CD4-positive, alpha-beta memory T cell (primary cell): ENCODE results near the gene HELZ. TPM values are rescaled to one million over a fixed set of nuclear protein-coding genes. Genes with fewer than 3 reads are reported as not detected.

Experiments used
- CTCF ChIA-PET: fragments of 350-600 bp; sonication (Branson Sonifier 250); formaldehyde crosslinking; loops from one replicate; lab custom pipeline; 2021; ENCODE audit warnings: inconsistent platforms; ENCODE audit not compliant: partially characterized antibody; lab: Charles Lee
- POLR2A ChIA-PET: fragments of 350-600 bp; sonication (Branson Sonifier 250); formaldehyde crosslinking; loops from one replicate; lab custom pipeline; 2021; ENCODE audit not compliant: partially characterized antibody; lab: Charles Lee
- DNase-seq, 5 donors: peaks; one replicate each; pipeline versions ENCODE4 v3.0.0 to v3.0.0-alpha.2; 2020 to 2022; ENCODE audit warnings: mixed read lengths in 1 of 5
- H3K27ac ChIP-seq: one replicate; pipeline ENCODE4 v1.7.0; 2013; ENCODE audit warnings: low read depth, low read length
- H3K27me3 ChIP-seq: 2 replicates; pipeline ENCODE4 v1.7.0; 2013; ENCODE audit warnings: mild to moderate bottlenecking, low read length, moderate library complexity; ENCODE audit not compliant: insufficient read depth
- H3K36me3 ChIP-seq: 2 replicates; pipeline ENCODE4 v1.7.0; 2013; ENCODE audit warnings: mild to moderate bottlenecking, low read length, moderate library complexity; ENCODE audit not compliant: insufficient read depth
- H3K4me1 ChIP-seq: 2 replicates; pipeline ENCODE4 v1.7.0; 2013; ENCODE audit warnings: mild to moderate bottlenecking, low read length, moderate library complexity; ENCODE audit not compliant: insufficient read depth
- H3K4me3 ChIP-seq, 2 donors: one replicate each; pipeline ENCODE4 v1.7.0; 2013; ENCODE audit warnings: low read length in 2 of 2, mild to moderate bottlenecking in 1 of 2
- H3K9me3 ChIP-seq, 2 donors: one replicate each; pipeline ENCODE4 v1.7.0; 2013; ENCODE audit warnings: low read length in 2 of 2, control low read depth in 1 of 2; ENCODE audit not compliant: control insufficient read depth in 1 of 2
- H3K27ac Mint-ChIP-seq, 7 donors: one replicate each; pipeline ENCODE4 v1.8.0; 2020 to 2021; ENCODE audit warnings: mixed read lengths in 7 of 7, mild to moderate bottlenecking in 6 of 7, inconsistent platforms in 3 of 7, moderate library complexity in 3 of 7
- H3K27me3 Mint-ChIP-seq, 2 donors: one replicate each; pipeline ENCODE4 v1.8.0; 2020 to 2021; ENCODE audit warnings: mixed read lengths in 2 of 2
- H3K36me3 Mint-ChIP-seq, 2 donors: one replicate each; pipeline ENCODE4 v1.8.0; 2020 to 2021; ENCODE audit warnings: mixed read lengths in 2 of 2, inconsistent platforms in 1 of 2, mild to moderate bottlenecking in 1 of 2
- H3K4me1 Mint-ChIP-seq, 4 donors: one replicate each; pipeline ENCODE4 v1.8.0; 2020 to 2021; ENCODE audit warnings: mixed read lengths in 4 of 4, mild to moderate bottlenecking in 1 of 4
- H3K4me3 Mint-ChIP-seq, 8 donors: one replicate each; pipeline ENCODE4 v1.8.0; 2020 to 2021; ENCODE audit warnings: mixed read lengths in 8 of 8, mild to moderate bottlenecking in 7 of 8, moderate library complexity in 6 of 8, inconsistent platforms in 3 of 8
- H3K9me3 Mint-ChIP-seq, 8 donors: one replicate each; pipeline ENCODE4 v1.8.0; 2020 to 2021; ENCODE audit warnings: mixed read lengths in 8 of 8, mild to moderate bottlenecking in 5 of 8, inconsistent platforms in 3 of 8, moderate library complexity in 1 of 8
- intact Hi-C: fragments of 100-400 bp; cut with micrococcal nuclease; formaldehyde crosslinking; loops from one replicate; pipeline ENCODE4 v1.15.1; 2023
- polyA plus RNA-seq, 2 donors: library from polyadenylated mRNA; unstranded; fragments of 300-500 nt; fragmentation: Illumina TruSeq; gene quantifications; one replicate each; pipeline ENCODE4 v1.2.3, GENCODE V29; 2021
- total RNA-seq, 2 experiments: library from RNA; stranded (reverse); gene quantifications; one replicate each; pipeline ENCODE4 v1.2.3, GENCODE V29; 2021

The HELZ gene
- total and polyA plus RNA-seq, 4 experiments from 2014 or later, result 32.0 to 104 (median 86.4) TPM

DNA sequence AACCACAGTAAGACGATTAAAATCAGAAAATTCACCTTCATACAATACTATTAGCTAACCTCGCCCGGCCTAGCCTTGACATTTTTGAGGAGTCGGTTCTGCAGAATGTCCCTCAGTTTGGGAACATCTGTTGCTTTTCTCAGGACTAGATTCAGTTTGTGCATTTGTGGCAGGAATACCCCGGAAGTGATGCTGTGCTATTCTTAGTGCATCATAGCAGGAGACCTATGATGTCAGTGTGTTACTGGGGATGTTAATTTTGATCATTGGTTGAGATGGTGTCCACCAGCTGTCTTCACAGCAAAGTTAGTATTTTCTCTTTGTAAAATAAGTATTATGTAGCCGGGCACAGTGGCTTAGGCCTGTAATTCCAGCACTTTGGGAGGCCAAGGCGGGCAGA, 21.5 kb upstream of the HELZ start:
- H3K27ac ChIP-seq, result no peak overlapping the region
- H3K36me3 Mint-ChIP-seq, result no peaks in the 10 kb centered on the region
- no peak overlapping the region for H3K27ac Mint-ChIP-seq
- H3K4me1 ChIP-seq, result no peaks in the 10 kb centered on the region
- no peaks in the 10 kb centered on the region for H3K36me3 ChIP-seq
- peaks cover 0 to 2% (median 0%) of the 10 kb centered on the region in 8 donors for H3K9me3 Mint-ChIP-seq
- H3K9me3 ChIP-seq, result no peaks in the 10 kb centered on the region
- no peak overlapping the region for H3K4me3 Mint-ChIP-seq
- no peaks in the 10 kb centered on the region for H3K27me3 Mint-ChIP-seq
- H3K4me3 ChIP-seq, result no peak overlapping the region
- intact Hi-C loops, result no loop called here
- CTCF ChIA-PET, result interaction anchor here (1.5 kb wide), 1 partner anchor 26 kb away, joined by 3 read pairs; no protein-coding TSS in a partner anchor
- no peaks in the 10 kb centered on the region for H3K27me3 ChIP-seq
- no peak for DNase-seq
- POLR2A ChIA-PET, result no interaction called here
- H3K4me1 Mint-ChIP-seq, result peaks cover 0 to 5% (median 2%) of the 10 kb centered on the region in 4 donors

DNA sequence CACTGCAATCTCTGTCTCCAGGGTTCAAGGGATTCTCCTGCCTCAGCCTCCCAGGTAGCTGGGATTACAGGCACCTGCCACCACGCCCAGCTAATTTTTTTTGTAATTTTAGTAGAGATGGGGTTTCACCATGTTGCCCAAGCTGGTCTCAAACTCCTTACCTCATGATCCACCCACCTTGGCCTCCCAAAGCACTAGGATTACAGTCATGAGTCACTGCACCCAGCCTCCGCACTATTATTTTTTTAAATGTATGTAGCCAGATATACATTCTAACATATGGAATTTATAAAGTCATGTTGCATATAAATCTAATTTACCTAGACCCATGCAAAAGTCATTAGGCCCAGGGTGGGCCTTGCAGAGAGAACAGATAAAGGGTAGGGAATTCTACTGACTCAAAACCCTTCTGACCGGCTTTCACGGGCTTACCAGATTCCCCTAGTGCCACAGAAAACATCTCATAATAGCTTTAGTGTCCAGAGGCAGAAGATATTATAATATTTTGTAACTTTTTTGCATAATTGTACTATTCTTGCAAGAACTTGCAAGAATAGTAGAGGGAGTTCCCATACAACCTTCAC, 20.5 kb upstream of the HELZ start:
- Histone ChIP-seq H3K27ac (no peak overlapping the region), H3K4me3 (no peak overlapping the region), H3K27me3 (no peaks in the 10 kb centered on the region), H3K4me1 (no peaks in the 10 kb centered on the region), H3K9me3 (no peaks in the 10 kb centered on the region), H3K36me3 (no peaks in the 10 kb centered on the region)
- ChIA-PET POLR2A (no interaction called here), CTCF (interaction anchor here (1.5 kb wide), 1 partner anchor 27 kb away, joined by 3 read pairs; no protein-coding TSS in a partner anchor)
- no peaks in the 10 kb centered on the region for H3K36me3 Mint-ChIP-seq
- H3K4me3 Mint-ChIP-seq, result no peak overlapping the region
- H3K9me3 Mint-ChIP-seq, result peaks cover 0 to 1% (median 0%) of the 10 kb centered on the region in 8 donors
- DNase-seq, result no peak
- H3K4me1 Mint-ChIP-seq, result peaks cover 0 to 5% (median 2%) of the 10 kb centered on the region in 4 donors
- no peak overlapping the region for H3K27ac Mint-ChIP-seq
- H3K27me3 Mint-ChIP-seq, result no peaks in the 10 kb centered on the region
- intact Hi-C loops, result no loop called here

DNA sequence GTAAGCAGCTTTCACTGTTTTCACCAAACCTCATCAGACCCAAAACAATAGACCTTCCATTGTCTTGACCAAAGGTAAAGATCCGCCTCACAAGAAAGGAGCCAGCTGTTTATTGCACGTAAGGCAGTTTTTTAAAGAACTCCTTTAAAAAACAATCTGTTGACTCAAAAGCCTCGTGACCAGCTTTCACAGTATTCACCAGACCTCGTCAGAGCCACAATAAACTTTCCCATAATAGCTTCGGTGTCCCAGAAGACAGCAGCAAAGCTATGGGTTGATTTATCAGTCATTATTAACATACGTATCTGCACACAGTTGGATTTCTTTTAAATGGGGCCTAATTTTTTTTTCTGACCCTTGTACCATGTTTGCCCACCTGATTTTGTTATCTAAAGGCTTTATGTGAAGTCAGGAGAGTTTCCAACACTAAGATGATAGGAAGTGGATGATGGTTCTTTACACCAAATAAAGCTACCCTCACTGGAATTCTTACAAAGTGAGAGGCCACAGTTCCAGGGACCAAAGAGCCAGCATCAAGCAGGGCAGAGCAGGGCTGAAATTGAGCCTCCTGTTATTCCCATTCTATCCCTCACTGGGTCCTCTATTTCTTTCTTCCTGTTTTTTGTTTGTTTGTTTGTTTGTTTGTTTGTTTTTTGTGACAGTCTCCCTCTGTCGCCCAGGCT, 17.6 kb upstream of the HELZ start:
- H3K27me3 ChIP-seq, result no peaks in the 10 kb centered on the region
- CTCF ChIA-PET, result interaction anchor here (0.6 to 1.2 kb wide), 4 partner anchors 9 to 31 kb away, joined by 3 to 5 read pairs (median 3); partner anchors contain the start of gene HELZ
- H3K4me3 ChIP-seq, result no peak overlapping the region
- POLR2A ChIA-PET, result interaction anchor here (1.2 to 2.3 kb wide), 2 partner anchors 15 to 18 kb away, joined by 3 to 10 read pairs; partner anchors contain the start of gene HELZ
- peak overlapping the region in 1 of 7 donors; percentile 35 for H3K27ac Mint-ChIP-seq
- no peak overlapping the region for H3K27ac ChIP-seq
- intact Hi-C loops, result no loop called here
- no peak overlapping the region for H3K4me3 Mint-ChIP-seq
- no peaks in the 10 kb centered on the region for H3K9me3 ChIP-seq
- H3K4me1 ChIP-seq, result peaks cover 23% of the 10 kb centered on the region
- no peaks in the 10 kb centered on the region for H3K27me3 Mint-ChIP-seq
- peaks cover 16 to 23% (median 20%) of the 10 kb centered on the region in 4 donors for H3K4me1 Mint-ChIP-seq
- H3K36me3 ChIP-seq, result no peaks in the 10 kb centered on the region
- H3K9me3 Mint-ChIP-seq, result no peaks in the 10 kb centered on the region
- H3K36me3 Mint-ChIP-seq, result no peaks in the 10 kb centered on the region
- DNase-seq, result no peak

DNA sequence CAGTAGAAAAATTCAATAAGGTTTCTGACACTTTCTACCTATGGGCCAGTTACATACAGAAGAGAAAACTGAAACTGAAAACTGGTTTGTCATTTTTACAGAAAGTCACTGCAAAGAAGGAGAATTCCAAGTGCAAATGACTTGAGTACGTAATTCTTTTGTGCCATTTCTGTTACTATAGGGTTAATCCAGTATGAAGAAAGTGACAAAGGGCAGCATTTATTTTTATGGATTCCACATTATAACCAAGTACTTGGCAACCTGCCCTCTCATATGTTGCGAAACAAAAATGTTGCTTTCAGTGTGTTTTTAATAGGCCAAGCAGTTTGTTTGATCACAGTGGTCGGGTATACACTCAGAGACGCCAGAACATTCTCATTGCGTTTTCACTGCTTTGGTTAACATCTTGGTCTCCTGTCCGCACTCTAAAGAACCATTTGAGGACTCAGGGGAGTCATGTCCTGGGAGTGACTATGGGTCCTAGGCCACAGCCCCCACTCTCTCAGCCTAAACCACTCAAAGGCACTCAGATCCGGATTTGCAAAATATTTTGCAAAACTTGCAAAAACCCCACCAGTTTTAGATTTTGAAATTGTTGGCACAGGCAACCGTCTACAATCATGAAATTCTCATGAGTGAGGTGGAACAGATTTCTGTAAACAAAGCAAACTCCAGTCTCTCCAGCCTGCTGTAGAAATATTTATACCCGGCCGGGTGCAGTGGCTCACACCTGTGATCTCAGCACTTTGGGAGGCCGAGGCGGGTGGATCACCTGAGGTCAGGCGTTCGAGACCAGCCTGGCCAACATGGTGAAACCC, 15.4 kb upstream of the HELZ start:
- H3K36me3 Mint-ChIP-seq, result no peaks in the 10 kb centered on the region
- ChIA-PET CTCF (no interaction called here), POLR2A (interaction anchor here (2.3 kb wide), 1 partner anchor 15 kb away, joined by 10 read pairs; the partner anchor contains the start of gene HELZ)
- H3K4me1 ChIP-seq, result peaks cover 29% of the 10 kb centered on the region
- H3K9me3 Mint-ChIP-seq, result no peaks in the 10 kb centered on the region
- no peak for DNase-seq
- no peaks in the 10 kb centered on the region for H3K27me3 Mint-ChIP-seq
- H3K36me3 ChIP-seq, result no peaks in the 10 kb centered on the region
- H3K4me3 ChIP-seq, result no peak overlapping the region
- H3K9me3 ChIP-seq, result no peaks in the 10 kb centered on the region
- H3K4me3 Mint-ChIP-seq, result no peak overlapping the region
- peak overlapping the region in 3 of 7 donors; percentile 13 to 70 (median 50) for H3K27ac Mint-ChIP-seq
- H3K27ac ChIP-seq, result no peak overlapping the region
- intact Hi-C loops, result no loop called here
- H3K4me1 Mint-ChIP-seq, result peaks cover 18 to 37% (median 27%) of the 10 kb centered on the region in 4 donors
- no peaks in the 10 kb centered on the region for H3K27me3 ChIP-seq

DNA sequence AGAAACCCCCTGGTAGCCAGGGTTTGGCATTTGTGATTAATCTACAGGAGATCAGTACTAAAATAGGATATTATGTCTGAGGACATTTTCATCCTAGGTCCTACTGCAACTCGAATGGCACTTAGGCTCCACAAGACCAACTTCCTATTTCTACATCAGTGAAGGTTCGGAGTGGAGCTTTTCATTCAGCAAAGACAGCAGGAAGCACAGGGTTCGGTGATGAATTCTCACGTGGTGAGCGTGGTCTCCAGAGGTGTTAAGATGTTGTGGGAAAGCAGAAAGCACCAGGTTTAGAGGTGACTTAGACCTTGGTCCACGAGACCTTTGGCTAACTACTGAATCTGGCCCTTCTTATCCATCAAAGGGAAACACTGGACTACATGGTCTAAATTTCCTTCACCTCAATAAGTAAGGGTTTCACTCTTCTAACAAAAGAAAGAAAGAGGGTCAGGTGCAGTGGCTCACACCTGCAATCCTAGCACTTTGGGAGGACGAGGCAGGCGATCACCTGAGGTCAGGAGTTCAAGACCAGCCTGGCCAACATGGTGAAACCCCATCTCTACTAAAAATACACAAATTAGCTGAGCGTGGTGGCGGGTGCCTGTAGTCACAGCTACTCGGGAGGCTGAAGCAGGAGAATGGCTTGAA, 13.9 kb upstream of the HELZ start:
- Mint-ChIP-seq H3K4me1 (peaks cover 18 to 37% (median 27%) of the 10 kb centered on the region in 4 donors), H3K9me3 (no peaks in the 10 kb centered on the region), H3K36me3 (no peaks in the 10 kb centered on the region), H3K27ac (peak overlapping the region; percentile 38 to 88 (median 59)), H3K4me3 (peak overlapping the region; percentile 41 to 92 (median 69)), H3K27me3 (no peaks in the 10 kb centered on the region)
- intact Hi-C loops, result no loop called here
- Histone ChIP-seq H3K27me3 (no peaks in the 10 kb centered on the region), H3K9me3 (no peaks in the 10 kb centered on the region), H3K4me3 (no peak overlapping the region), H3K27ac (no peak overlapping the region), H3K36me3 (no peaks in the 10 kb centered on the region), H3K4me1 (peaks cover 29% of the 10 kb centered on the region)
- CTCF ChIA-PET, result interaction anchor here (0.6 to 0.8 kb wide), 3 partner anchors 9 to 28 kb away, joined by 3 to 4 read pairs (median 3); no protein-coding TSS in a partner anchor
- peak in 4 of 5 donors; percentile 31 to 56 (median 34) for DNase-seq
- POLR2A ChIA-PET, result interaction anchor here (0.9 to 2.8 kb wide), 4 partner anchors 12 to 37 kb away, joined by 3 to 24 read pairs (median 8); partner anchors contain the start of gene HELZ

DNA sequence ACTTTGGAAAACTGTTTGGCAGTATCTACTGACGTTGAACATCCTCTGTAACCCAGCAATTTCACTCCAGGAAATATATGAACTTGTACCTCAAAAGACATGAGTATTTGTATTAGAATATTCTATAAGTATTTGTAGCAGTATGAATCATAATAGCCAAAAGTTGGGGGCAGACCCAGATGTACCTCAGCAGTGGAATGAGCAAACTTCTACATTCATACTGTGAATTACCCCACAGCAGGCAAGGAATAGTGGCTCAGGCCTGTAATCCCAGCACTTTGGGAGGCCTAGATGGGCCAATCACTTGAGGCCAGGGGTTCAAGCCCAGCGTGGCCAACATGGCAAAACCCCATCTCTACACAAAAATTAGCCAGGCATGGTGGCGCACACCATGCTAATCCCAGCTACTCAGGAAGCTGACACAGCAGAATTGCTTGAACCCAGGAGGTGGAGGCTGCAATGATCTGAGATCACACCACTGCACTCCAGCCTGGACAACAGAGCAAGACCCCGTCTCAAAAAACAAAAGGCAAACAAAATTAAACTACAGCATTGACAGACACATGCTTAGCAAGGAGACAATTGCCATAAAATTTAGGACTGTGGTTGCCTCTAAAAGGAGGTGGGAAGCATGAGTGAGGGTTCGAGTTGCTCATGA, 11.2 kb upstream of the HELZ start:
- H3K4me3 Mint-ChIP-seq, result peak overlapping the region in 3 of 8 donors; percentile 20 to 57 (median 34)
- intact Hi-C loops, result no loop called here
- no peaks in the 10 kb centered on the region for H3K36me3 Mint-ChIP-seq
- Histone ChIP-seq H3K36me3 (no peaks in the 10 kb centered on the region), H3K4me1 (peaks cover 29% of the 10 kb centered on the region), H3K9me3 (no peaks in the 10 kb centered on the region), H3K27me3 (no peaks in the 10 kb centered on the region), H3K27ac (no peak overlapping the region), H3K4me3 (no peak overlapping the region)
- DNase-seq, result no peak
- H3K27me3 Mint-ChIP-seq, result no peaks in the 10 kb centered on the region
- peaks cover 18 to 37% (median 24%) of the 10 kb centered on the region in 4 donors for H3K4me1 Mint-ChIP-seq
- peak overlapping the region in 2 of 7 donors; percentile 22 to 42 for H3K27ac Mint-ChIP-seq
- ChIA-PET POLR2A (interaction anchor here (1.1 to 2.2 kb wide), 2 partner anchors 9 to 11 kb away, joined by 7 to 8 read pairs; partner anchors contain the start of gene HELZ), CTCF (interaction anchor here (1.3 to 1.7 kb wide), 2 partner anchors 17 to 36 kb away, joined by 3 to 4 read pairs; no protein-coding TSS in a partner anchor)
- no peaks in the 10 kb centered on the region for H3K9me3 Mint-ChIP-seq
